NOMO-1 treated with DMSO at 0.1 percent for 48 hours (cell line): ENCODE data around the gene PRH2.

Experiments
- DNase-seq: peaks from one replicate; lab custom pipeline; 2025; ENCODE audit not compliant: unreplicated experiment; lab: John Stamatoyannopoulos, UW

Gene PRH2

DNA sequence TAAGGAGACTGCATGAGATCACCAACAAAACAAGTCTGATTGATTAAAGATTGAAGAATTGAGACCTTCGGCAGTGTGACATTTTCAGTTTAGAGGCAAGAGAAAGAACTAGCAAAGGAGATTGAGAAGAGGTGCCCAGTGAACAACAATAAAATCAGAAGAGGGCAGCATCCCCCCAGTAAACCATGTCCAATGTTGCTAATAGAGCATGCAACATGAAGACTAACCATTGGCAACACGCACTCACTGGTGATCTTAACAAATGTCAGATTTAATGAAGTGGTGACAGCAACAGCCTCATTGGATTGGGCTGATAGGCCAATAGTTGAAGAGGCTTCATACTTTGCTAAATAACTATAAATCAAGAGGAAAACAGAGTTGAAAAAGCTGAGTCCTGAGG, 30.8 kb downstream of the PRH2 start:
- DNase-seq = no peak

DNA sequence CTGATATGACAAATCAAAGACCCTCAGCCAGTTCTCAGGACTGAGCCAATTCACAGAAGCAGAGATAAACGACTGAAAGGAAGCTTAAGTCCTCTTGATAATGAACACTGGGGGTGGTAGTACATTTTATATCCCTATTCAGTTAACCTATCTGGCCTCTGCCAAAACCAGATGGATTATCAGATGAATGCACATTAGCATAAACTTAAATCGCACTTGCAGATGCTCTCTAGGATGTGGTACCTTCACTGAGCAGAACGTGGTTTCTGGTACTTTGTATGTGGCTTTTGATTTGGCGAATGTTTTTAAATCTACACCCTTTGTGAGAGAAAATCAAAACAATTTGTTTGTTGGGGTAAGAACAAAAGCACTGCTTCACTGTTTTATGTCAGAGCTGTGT, 31.2 kb downstream of the PRH2 start:
- DNase-seq = no peak

DNA sequence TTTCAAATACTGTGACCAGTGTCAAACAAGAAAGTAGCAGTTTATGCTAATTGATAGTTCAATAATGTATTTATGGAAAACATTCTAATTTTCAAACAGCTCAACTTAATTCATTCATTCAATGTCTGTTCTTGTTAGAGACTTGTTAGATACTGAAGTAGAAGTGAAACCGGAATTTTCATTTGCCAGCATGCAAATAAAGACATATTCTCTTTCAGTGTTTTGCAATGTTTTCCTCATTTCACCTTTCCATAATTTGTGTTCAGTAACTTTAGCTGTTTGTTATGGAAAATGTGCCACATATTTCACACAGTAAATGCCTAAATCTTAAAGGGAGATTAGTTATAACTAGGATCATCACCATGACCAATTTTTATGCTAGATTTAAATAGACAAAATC, 36.4 kb downstream of the PRH2 start:
- DNase-seq = no peak

DNA sequence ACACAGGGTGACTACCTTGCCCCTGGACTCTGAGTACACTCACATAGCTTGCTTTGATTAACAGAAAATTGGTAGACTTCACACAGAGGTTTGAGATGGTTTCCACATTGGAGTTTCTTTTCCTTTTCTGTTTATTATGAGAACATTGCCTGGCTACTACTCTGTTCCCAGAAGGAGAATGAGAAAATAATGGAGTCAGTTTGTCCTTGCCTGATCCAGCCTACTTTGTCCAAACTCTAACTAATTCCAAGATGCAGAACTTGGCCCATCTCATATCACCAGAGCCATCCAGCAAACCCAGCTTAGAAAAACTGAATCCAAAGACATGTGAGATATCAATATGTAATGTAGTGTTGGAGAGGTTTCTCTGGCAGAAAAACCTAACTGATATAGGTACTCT, 37.3 kb downstream of the PRH2 start:
- DNase-seq = no peak

DNA sequence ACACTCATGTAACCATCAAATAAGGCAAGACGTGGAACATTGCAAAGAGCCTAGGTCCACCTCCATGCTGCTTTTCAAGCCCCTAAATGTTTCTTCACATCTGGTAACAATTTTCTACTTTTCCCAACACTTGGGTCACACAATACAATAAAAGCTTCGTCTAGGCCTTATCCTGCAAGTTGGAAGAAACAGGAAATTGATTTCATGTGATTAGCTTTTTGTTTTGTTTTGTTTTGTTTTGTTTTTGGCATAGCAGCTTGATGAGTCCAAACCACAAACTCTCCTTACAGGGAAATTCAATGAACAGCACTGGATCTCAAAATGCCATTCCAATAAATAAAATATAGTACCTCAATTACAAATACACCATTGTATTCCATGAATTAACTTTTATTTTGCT, 38.4 kb downstream of the PRH2 start:
- DNase-seq = no peak

DNA sequence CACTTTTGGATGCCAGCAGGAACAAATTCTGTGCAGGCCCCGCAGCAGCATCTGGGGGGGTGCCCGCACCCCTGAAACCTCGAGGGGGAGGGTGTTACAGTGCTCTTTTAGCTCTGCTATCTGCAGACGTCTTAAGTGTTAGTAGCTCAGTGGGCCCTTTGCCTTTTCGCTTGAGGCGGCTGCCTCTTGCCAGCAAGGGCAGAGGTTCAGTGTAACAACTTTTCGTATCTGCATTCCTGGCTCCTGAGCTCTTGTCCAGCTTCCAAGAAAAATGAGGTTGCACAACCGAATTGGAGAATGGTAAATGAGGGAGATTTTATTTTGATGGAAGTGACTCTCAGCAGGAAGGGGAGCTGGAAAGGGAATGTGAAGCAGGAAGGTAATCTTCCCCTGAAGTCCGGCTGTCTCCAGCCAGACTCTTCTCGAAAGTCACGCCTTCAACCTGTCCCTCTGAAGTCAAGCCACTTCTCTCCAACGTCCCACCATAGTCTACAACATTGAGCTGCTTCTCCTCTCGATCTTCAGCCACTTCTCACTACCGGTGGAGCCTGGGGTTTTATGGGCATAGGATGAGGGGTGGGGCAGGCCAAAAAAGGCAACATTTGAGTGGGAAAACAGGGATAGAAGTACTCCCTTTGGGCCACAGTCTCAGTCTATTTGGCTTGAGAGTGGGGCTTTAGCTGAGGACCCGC, 39.9 kb downstream of the PRH2 start:
- DNase-seq = no peak

DNA sequence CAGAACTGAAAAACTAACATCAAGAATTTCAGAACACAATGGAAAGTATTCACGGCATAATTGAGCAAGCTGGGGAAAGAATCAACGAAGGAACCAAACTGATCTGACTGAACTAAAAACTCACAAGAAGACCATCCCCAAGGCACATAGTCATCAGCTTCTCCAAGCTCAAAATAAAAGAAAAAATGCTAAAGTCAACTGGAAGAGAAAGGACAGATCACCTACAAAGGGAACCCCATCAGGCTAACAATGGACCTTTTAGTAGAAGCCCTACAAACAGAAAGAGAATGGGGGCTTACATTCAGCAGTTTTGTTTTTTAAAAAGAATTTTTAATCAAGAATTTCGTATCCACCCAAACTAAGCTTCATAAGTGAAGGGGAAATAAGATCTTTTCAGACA, 45.9 kb downstream of the PRH2 start:
- no peak for DNase-seq

DNA sequence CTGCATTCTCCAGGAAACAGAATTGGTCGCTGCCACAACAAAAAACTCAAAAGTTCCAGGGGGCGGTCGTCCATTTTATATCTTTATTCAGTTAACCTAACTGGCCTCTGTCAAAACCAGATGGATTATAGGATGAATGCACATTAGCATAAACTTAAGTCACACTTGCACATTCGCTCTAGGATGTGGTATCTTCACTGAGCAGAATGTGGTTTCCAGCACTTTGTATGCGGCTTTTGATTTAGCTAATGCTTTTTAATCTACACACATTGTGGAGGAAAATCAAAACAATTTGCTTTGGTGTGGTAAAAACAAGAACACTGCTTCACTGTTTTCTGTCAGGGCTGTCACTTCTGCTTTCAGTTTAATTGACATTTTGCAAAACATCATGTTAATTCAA, 53.2 kb downstream of the PRH2 start:
- no peak for DNase-seq
